ENCODE results near the gene PFKFB3.

- no peak for TF ChIP-seq POLR2AphosphoS5 (IDR thresholded peaks at IDR 0.05; ENCODE audit: low read depth)
- TF ChIP-seq, protein P1, sequence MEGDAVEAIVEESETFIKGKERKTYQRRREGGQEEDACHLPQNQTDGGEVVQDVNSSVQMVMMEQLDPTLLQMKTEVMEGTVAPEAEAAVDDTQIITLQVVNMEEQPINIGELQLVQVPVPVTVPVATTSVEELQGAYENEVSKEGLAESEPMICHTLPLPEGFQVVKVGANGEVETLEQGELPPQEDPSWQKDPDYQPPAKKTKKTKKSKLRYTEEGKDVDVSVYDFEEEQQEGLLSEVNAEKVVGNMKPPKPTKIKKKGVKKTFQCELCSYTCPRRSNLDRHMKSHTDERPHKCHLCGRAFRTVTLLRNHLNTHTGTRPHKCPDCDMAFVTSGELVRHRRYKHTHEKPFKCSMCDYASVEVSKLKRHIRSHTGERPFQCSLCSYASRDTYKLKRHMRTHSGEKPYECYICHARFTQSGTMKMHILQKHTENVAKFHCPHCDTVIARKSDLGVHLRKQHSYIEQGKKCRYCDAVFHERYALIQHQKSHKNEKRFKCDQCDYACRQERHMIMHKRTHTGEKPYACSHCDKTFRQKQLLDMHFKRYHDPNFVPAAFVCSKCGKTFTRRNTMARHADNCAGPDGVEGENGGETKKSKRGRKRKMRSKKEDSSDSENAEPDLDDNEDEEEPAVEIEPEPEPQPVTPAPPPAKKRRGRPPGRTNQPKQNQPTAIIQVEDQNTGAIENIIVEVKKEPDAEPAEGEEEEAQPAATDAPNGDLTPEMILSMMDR (IDR thresholded peaks at IDR 0.05; ENCODE audit: insufficient read depth, low read length), result no peak
Measured at GRCh38 chr10:6273351-6273750, 70.6 kb downstream of the PFKFB3 start.

Data from HL-60 (cell line).